Ammon's horn (tissue), 1 donor: Measurements from ENCODE around the gene MAB21L4.

Experiments
- DNase-seq: peaks from one replicate; pipeline ENCODE4 v3.0.0-alpha.2; 2016; ENCODE audit warnings: low spot score

The MAB21L4 gene

DNA sequence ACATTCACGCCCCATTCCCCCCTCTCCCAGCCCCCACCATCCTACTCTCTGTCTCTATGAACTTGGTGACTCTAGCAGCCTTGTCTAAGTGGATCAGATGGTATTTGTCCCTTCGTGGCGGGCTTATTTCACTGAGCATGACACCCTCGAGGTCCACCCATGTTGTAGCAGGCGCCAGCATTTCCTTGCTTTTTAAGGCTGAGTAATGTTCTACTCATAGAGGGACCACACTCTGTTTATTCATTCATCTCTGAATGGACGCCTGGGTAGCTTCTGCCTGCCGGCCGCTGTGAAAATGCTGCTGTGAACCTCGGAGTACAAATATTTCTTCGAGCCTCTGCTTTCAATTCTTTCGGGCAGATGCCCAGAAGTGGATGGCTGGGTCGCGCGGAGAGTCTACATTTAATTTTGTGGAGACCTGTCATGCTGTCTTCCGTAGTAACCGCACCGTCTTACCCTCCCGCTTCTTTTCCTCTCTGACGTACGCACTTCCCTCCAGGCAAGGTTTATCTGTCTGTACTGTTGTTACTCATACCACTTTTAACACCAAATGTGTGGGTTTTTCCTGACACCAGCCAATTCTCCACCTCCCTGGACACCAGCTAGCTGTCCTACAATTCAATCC lies 15.8 kb upstream of the MAB21L4 start:
- no peak for DNase-seq

DNA sequence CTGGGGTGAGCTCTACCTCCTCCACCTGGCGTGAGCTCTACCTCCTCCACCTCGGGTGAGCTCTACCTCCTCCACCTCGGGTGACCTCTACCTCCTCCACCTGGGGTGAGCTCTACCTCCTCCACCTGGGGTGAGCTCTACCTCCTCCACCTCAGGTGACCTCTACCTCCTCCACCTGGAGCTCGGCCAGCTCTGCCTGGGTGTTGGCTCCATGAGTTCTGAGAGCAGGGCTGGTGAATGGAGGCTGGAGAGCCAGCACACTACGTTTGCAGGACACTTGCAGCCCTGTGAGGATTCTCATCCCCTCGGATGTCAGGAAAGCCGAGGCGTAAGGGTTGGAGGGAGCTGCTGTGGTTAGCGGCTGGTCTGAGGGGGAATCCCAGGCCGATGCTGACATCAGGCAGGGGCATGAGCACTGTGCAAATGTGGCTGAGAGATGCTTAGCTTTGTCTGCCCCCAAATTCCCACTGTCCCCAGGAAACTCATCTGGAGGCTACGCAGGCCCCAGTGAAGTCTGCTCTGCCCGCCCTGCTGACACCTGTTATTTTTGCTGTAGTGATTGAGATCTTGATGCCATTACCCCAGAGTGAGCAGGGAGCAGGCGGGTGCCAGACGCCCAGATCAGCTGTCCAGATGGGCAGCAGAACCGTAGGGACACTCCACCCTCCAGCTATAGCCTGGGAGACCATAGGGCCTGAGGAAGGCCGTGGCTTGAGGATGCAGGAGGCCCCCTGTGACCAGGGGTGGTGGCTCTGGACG lies 13.4 kb upstream of the MAB21L4 start:
- DNase-seq: no peak

DNA sequence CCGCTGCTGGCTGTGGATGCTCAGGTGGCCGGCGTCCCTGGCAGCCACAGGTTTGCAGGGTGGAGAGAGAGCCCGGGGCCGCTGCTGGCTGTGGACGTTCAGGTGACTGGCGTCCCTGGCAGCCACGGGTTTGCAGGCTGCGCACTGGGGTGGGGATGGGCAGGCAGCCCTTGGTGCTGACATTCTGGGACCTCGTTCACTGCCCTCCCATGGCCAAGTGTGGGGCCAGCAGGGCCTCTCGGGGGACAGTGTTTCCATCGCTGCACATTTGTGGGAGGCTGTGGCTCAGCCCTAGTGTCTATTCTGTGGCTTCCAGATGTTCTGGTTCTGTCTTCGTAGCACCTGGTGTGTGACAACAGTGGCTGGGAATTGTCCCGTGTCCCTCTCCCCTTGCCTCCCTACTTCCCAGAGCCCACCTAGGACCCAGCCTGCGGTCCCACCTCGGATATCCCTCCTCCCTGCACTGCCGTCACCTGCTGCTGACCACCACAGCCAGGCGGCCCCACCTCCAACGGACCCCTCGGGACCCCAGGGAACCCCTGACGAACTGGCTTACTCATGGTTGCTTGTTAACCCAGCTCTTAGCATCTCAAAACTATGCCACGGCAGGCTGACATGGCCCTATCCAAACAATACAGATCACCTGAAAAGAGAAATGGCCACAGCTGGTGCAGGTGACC lies 11.1 kb upstream of the MAB21L4 start:
- no peak for DNase-seq

DNA sequence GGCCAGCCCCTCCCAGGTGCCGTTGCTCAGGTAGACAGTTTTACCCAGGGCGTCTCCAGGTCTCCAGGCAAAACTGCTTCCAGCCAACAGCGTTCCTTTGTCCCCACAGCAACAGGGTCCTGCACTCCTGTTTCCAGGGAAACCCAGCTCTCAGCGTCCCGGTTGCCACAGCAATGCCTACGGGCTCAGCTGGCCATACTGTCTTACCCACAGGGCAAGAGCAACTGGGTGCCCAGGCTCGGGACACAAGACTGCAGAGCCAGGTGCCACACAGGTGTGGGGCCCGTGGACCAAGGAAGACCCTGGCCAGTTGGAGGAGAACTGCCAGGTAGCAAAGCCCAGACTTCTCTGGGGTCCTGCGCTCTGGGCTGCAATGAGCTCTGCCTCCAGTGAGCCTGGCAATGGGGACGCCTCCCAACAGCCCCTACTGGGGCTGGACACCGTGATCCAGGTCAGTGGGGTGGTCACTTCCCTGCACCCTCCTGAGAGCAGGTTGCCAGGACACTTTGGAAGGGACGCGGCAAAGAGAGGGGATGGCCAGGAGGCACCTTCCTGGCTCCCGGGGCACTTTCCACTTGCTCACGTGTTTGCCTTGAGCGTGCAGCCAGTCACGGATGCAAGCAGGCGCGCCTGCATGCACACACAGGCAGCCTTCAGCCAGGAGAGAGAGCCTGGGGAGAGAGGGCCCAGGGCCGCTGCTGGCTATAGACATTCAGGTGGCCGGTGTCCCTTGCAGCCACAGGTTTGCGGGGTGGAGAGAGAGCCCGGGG lies 10.4 kb upstream of the MAB21L4 start, which contains the start of gene CROCC2:
Gene CROCC2 (plus strand): TSS at position 196 of the 770 bp plus-strand sequence. CDS start 178 bp downstream, at position 374.
- DNase-seq: no peak

DNA sequence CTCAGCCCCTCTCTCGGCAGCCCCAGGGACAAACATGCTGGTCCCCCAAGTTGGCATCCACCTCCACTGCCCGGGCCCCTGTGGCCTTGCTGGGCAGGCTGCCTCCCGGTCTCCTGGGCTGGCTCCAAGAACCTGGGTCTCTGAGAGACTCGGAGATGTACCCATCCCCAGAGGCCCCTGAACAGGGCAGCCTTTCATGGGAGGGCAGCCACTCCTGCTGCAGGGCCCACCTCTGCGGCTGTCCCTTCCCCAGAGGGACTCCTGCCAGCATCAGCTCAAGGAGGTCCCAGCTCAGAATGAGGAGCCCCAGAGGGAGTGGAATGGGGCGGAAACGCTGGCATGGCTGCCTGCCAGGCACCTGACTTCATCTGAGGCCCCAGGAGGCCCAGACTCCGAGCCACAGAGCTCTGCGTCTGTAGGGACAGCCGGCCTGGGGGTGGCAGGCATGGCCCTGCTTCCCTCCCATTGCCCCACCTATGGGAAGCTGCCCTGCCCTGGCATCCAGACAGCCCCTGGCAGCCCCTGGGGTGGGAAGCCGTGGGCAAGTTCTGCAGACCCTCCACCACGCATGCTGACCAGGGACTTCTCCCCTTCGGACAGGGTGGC lies 9.3 kb upstream of the MAB21L4 start:
- no peak for DNase-seq

DNA sequence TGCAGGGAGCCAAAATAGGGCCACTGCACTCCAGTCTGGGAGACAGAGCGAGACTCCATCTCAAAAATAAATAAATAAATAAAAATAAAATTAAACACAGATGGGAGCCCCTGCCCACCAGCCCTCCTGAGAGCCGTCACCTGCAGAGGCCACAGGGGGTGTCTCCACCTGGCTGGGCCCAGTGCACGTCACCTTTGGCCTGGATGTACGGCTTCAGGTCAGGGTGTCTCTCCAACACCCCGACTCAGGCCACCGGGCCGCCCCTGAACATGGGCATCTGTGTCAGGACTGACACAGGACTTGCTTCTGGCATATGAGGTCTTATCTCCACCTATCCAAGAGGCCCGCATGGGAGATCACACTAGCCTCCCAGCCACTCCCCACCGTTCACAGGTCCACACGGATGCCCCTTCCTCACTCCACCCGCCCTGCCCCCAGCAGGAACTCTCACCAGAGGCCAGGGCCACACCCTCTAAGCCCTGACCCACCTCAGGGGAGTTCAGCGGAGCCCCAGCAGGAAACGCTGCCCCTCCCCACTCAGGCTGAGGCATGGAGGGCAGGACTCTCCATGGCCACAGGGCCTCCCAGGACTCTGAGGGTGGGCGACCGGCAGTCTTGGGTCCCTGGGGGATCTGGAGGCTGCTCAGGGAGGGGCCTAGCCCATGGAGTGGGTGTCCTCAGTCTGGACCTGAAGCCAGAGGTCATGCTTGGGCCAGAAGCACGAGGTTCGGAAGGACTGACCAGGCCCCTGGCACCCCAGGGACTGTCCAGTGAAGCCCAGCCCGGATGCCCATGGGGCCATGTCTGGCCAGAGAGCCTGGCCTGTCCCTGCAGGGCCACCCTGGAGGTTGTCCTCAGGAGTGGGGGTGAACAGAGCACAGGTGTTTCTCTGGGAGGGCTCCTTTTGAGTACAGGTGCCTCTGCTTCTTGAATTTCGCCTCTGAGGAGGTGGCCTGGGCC lies 8.5 kb upstream of the MAB21L4 start:
- no peak for DNase-seq

GRCh38 chr2:240903191-240904060 lies 7.5 kb upstream of the MAB21L4 start:
- no peak for DNase-seq

DNA sequence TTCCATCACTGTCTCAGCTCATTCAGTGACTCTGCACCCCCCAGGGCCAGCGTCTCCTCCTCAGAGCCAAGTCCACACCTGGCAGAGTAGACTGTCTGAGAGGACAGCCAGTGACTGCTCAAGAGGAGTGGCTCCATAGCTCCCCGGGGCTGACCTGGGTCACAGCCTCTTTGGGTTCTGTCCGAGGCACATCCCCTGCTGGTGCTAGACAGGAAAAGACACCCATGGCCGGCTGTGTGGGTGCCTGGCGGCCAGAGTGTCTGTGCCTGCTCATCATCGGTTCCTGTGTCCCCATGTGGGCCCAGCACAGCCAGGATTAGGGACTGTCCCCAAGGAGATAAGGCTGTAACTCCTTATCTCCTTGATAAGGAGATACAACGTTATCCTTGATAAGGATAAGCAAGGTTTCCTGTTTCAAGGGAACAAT lies 6.7 kb upstream of the MAB21L4 start:
- no peak for DNase-seq

GRCh38 chr2:240901986-240902614 lies 6.1 kb upstream of the MAB21L4 start:
- DNase-seq: no peak

- DNase-seq: no peak
These were observed 4.3 kb upstream of the MAB21L4 start for GRCh38 chr2:240900141-240900860.

DNA sequence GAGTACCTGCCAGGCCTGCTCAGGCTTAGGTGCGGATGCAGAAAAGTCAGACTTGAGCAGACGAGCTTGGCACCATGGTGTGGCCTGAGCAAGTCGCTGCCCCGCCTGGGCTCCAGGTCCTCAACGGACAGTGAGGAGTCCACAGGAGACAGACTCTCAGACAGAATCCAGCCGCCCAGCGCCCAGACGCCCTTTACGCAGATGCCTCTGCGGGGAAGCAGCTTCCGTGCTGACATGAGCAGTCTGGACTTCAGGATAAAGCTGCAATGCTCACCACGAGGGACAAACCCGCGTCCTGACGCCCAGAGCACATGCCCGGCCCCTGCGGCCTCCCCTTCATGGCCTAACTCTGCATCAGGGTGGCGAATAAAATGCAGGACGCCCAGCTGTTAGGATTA lies 3.5 kb upstream of the MAB21L4 start:
- DNase-seq: no peak

GRCh38 chr2:240898731-240899467 lies 2.9 kb upstream of the MAB21L4 start:
- DNase-seq: no peak

DNA sequence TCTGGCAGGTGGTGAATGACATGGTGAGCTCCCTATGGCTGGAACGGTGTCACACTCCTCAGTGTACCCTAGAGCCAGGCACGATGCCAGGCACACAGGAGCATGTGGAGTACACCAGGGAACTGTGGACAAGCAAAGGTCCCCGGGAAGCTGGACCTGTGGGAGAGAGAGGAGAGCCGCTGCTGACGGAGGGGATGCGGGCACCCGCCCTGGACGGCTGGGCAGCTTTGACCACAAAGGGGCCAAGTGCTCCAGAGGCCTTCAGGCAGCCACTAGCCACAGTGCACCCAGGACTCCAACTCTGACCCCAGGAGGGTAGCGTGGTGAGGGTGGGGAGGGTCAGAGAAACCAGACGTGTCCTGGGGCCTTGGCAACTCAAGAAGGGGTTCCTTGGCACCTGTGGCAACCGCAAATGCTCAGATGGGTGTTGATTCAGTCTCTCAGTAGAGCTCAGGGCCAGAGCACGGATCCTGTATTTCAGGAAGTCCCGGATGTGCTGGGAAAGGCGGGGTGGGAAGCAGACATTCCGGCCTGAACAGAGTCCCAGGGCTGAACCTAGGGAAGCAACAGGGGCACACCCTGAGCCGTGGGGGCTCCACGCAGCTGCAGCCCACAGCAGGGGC lies 2.3 kb upstream of the MAB21L4 start:
- no peak for DNase-seq

DNA sequence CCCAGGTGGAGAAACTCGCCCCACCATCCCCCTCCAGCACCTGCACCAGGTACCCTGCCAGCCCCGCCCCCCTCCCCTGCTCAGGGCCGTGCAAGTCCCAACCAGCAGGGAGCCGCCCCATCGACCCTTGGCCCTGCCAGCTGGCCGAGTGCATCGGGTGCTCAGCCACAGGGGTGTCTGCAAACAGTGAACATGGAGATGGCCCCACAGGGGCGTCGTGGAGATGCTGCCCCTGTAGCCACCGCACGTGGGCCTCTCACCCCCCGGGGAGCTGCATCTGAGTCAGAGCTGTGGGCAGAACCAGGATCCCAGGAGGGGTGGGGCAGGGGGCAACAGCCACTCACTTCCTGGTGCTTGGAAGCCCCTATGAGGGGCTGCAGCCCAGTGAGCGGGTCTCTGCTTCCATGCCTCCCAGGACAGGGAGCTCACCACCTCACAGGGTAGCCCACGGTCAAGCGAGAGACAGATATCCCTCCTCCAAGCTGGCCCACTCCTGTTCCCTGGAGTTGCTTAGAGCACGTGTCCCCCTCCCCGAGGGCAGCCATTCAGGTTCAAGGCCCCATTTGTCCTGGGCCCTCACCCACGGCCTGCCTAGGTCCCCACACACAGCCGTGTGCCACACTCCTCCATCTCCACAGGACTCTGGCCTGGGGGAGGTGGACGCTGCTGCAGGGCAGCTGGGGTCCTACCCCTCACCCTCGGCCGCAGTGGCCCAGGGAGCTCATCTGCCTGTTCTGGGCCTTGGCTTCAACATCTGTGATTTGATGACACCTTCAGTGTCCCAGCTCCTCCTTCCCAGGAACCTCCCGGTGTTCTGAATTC lies 1.1 kb upstream of the MAB21L4 start:
- DNase-seq: no peak

GRCh38 chr2:240896394-240896793 lies 438 bp upstream of the MAB21L4 start:
- no peak for DNase-seq

DNA sequence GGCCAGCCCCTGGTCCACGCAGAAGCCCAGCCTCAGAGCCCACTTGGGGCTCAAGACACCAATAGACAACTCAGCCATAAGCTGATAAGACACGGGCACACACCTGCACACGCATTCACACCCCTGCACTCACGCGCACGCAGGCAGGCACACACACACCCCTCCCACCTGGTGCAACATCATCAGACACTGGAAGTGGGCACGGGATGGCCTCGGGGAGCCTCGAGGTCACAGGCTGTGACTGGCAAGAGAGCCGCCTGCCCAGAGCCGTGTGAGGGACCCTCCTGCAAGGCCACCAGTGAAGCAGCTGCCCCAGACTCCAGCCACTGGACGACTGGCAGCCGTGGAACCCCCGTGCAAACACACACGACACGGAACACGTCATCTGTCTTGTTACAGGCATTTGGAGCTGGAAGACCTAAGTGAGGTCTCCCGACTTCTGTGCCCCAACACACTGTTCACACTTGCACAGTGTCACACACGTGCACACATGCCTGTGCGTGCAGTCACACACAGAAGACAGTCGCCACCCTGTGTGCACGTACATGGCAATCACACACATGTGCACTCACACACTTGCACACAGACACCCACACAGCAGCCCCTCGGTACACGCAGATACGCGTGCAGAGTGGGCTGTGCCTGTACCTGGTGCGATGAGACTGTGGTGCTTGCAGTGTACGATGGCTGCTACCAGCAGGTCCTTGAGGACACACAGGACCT lies 959 bp downstream of the MAB21L4 start:
- DNase-seq: no peak
